Panc1 (cell line): Measurements from ENCODE around the gene YWHAH.

Experiments used
- POLR2AphosphoS5 ChIP-seq: IDR thresholded peaks from 2 replicates; pipeline ENCODE4 v1.6.1; 2012; ENCODE audit warnings: mild to moderate bottlenecking, low read depth, low read length, moderate library complexity
- REST ChIP-seq, 2 experiments: IDR thresholded peaks; 2 replicates each; pipeline ENCODE4 v1.6.1; 2011 to 2012; ENCODE audit warnings: low read depth in 2 of 2, control low read depth in 1 of 2, low read length in 1 of 2, mild to moderate bottlenecking in 1 of 2, moderate library complexity in 1 of 2; ENCODE audit not compliant: insufficient read depth in 1 of 2
- SIN3A ChIP-seq: IDR thresholded peaks from 2 replicates; pipeline ENCODE4 v1.6.1; 2012; ENCODE audit warnings: low read depth, mild to moderate bottlenecking, low read length, moderate library complexity, borderline replicate concordance; ENCODE audit not compliant: insufficient read depth
- TF ChIP-seq, protein P1 (sequence below): fragments of 450-650 bp; IDR thresholded peaks from 2 replicates; pipeline ENCODE4 v1.5.1; 2017; ENCODE audit warnings: mild to moderate bottlenecking

DNA sequence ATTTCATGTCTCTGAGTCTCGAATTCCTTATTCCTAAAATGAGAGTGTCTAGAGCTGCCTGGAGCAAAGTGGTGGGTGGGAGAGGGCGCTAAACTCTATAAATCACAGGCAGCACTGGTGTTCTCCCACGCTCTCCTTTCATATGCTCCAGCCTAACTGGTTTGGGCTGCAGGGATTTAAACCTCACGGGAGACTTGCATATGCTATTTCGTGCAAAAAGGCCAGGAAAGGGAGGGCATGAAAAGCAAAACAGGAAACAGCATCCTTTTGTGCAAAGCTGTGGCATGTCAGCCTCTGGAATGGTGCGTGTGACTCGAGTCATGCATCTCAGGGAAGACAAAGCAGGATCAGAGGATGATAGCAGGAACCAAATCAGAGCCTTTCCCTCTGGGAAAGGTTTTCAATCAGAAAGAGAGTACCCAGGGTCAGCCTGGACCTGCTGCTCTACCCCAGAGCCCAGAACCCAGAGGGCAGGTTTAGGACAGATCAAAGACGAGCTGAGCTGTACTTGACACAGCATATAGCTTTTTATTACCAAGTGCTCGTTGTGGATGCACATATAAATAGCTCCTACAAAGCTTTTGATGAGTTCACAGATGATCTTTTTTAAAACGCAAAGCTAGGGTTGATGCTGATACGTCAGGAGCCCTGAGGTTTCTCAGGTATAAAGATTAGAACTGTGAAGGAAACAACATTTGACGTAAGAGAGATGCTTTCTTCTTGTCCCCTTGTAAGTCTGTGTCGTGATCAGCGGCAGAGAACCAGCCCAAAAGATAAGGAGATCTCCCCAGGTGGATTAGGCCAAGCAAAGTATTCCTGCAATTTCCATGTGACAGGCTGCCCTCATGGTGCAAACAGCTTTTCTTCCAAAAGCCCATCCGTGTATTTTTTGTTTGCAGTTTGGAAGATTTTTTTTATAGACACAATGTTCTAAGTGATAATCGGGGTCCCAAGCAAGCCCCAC, 46.2 kb upstream of the YWHAH start:
- TF ChIP-seq SIN3A (no peak), POLR2AphosphoS5 (no peak), REST (IDR thresholded peaks at IDR 0.05; ENCODE audit: insufficient read depth in 1 of 2, low read depth in 2 of 2, low read length in 1 of 2) (no peak)
- TF ChIP-seq, protein P1, sequence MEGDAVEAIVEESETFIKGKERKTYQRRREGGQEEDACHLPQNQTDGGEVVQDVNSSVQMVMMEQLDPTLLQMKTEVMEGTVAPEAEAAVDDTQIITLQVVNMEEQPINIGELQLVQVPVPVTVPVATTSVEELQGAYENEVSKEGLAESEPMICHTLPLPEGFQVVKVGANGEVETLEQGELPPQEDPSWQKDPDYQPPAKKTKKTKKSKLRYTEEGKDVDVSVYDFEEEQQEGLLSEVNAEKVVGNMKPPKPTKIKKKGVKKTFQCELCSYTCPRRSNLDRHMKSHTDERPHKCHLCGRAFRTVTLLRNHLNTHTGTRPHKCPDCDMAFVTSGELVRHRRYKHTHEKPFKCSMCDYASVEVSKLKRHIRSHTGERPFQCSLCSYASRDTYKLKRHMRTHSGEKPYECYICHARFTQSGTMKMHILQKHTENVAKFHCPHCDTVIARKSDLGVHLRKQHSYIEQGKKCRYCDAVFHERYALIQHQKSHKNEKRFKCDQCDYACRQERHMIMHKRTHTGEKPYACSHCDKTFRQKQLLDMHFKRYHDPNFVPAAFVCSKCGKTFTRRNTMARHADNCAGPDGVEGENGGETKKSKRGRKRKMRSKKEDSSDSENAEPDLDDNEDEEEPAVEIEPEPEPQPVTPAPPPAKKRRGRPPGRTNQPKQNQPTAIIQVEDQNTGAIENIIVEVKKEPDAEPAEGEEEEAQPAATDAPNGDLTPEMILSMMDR = no peak
